GM23338 (cell line): ENCODE data around the gene RNF43. TPM values are rescaled to one million over a fixed set of nuclear protein-coding genes. Genes with fewer than 3 reads are reported as not detected.

Experiments used
- ATAC-seq: fragments of 200-7000 bp; cut with Tn5 transposase; 3 replicates; pipeline ENCODE4 v1.9.1; 2020
- DNase-seq: peaks from one replicate; pipeline ENCODE4 v3.0.0-alpha.2; 2015; ENCODE audit warnings: low spot score
- H2AFZ ChIP-seq: fragments of 200-600 bp; sonication (generic); 2 replicates; pipeline ENCODE4 v1.8.0; 2016; ENCODE audit warnings: antibody characterized with exemption, mild to moderate bottlenecking, moderate library complexity
- H3F3A ChIP-seq: fragments of 200-600 bp; sonication (generic); replicated peaks from 2 replicates; pipeline ENCODE4 v1.8.0; 2017; ENCODE audit warnings: antibody characterized with exemption, mixed run types, low read depth
- H3K27ac ChIP-seq: fragments of 200-600 bp; sonication (generic); 2 replicates; pipeline ENCODE4 v1.6.1; 2016; ENCODE audit warnings: low read depth
- H3K27me3 ChIP-seq: fragments of 200-600 bp; sonication (generic); 2 replicates; pipeline ENCODE4 v1.8.0; 2016; ENCODE audit warnings: mild to moderate bottlenecking, mixed run types, moderate library complexity; ENCODE audit not compliant: insufficient read depth
- H3K36me3 ChIP-seq: fragments of 200-600 bp; sonication (generic); 2 replicates; pipeline ENCODE4 v1.8.0; 2016; ENCODE audit warnings: mild to moderate bottlenecking; ENCODE audit not compliant: insufficient read depth
- H3K4me1 ChIP-seq: fragments of 200-600 bp; sonication (generic); 2 replicates; pipeline ENCODE4 v1.8.0; 2016; ENCODE audit warnings: mild to moderate bottlenecking, moderate library complexity; ENCODE audit not compliant: insufficient read depth
- H3K4me2 ChIP-seq: fragments of 200-600 bp; sonication (generic); 2 replicates; pipeline ENCODE4 v1.7.1; 2017; ENCODE audit warnings: mixed run types
- H3K4me3 ChIP-seq: fragments of 200-600 bp; sonication (generic); 2 replicates; pipeline ENCODE4 v1.6.1; 2016; ENCODE audit warnings: mixed run types
- H3K79me2 ChIP-seq: fragments of 200-600 bp; sonication (generic); replicated peaks from 2 replicates; pipeline ENCODE4 v1.8.0; 2017; ENCODE audit warnings: mild to moderate bottlenecking; ENCODE audit not compliant: insufficient read depth
- H3K9me2 ChIP-seq: fragments of 200-600 bp; sonication (generic); 2 replicates; pipeline ENCODE4 v1.8.0; 2017; ENCODE audit not compliant: insufficient read depth
- H4K20me1 ChIP-seq: fragments of 200-600 bp; sonication (generic); replicated peaks from 2 replicates; pipeline ENCODE4 v1.8.0; 2017; ENCODE audit warnings: mild to moderate bottlenecking; ENCODE audit not compliant: insufficient read depth
- H3K27ac Mint-ChIP-seq: 2 replicates; pipeline ENCODE4 v1.8.0; 2020; ENCODE audit warnings: inconsistent platforms, mild to moderate bottlenecking, moderate library complexity, mixed read lengths
- H3K27me3 Mint-ChIP-seq: 3 replicates; pipeline ENCODE4 v1.8.0; 2022; ENCODE audit warnings: low read depth, mild to moderate bottlenecking, moderate library complexity, mixed read lengths, inconsistent platforms; ENCODE audit not compliant: insufficient read depth, poor library complexity
- H3K36me3 Mint-ChIP-seq: 3 replicates; pipeline ENCODE4 v1.8.0; 2021; ENCODE audit warnings: low read depth, mild to moderate bottlenecking, inconsistent platforms, moderate library complexity, mixed read lengths
- H3K4me1 Mint-ChIP-seq: 3 replicates; pipeline ENCODE4 v1.8.0; 2020; ENCODE audit warnings: mild to moderate bottlenecking, inconsistent platforms, mixed read lengths
- H3K4me3 Mint-ChIP-seq: 3 replicates; pipeline ENCODE4 v1.8.0; 2021; ENCODE audit warnings: moderate library complexity, mild to moderate bottlenecking, inconsistent platforms, mixed read lengths
- H3K9me3 Mint-ChIP-seq: 3 replicates; pipeline ENCODE4 v1.8.0; 2020; ENCODE audit warnings: moderate library complexity, mild to moderate bottlenecking, inconsistent platforms, mixed read lengths
- EZH2 ChIP-seq: fragments of 200-600 bp; sonication (generic); IDR thresholded peaks from one replicate; pipeline ENCODE4 v1.8.0; 2017; ENCODE audit warnings: antibody characterized with exemption, mild to moderate bottlenecking, low read depth; ENCODE audit not compliant: unreplicated experiment
- EZH2phosphoT487 ChIP-seq: fragments of 200-600 bp; sonication (generic); IDR thresholded peaks from one replicate; pipeline ENCODE4 v1.8.1; 2018; ENCODE audit warnings: antibody characterized with exemption; ENCODE audit not compliant: unreplicated experiment
- JUNB ChIP-seq: IDR thresholded peaks from one replicate; pipeline ENCODE4 v1.6.1; 2016; ENCODE audit warnings: antibody characterized with exemption; ENCODE audit not compliant: unreplicated experiment
- NANOG ChIP-seq: IDR thresholded peaks from 2 replicates; pipeline ENCODE4 v1.6.1; 2016; ENCODE audit warnings: antibody characterized with exemption, borderline replicate concordance
- polyA plus RNA-seq: library from polyadenylated mRNA; unstranded; fragments of >200 nt; fragmentation: Nextera tagmentation; extraction: Ambion mirVana; gene quantifications from 2 replicates; pipeline ENCODE4 v1.2.1, GENCODE V29; 2016
- total RNA-seq: library from RNA; depleted of rRNA; stranded (reverse); fragments of >200 nt; shearing (Covaris generic); gene quantifications from 2 replicates; pipeline ENCODE4 v1.2.3, GENCODE V29; 2014
- TF ChIP-seq, protein P1 (sequence below), 2 experiments: fragments of 200-600 bp in 1 of 2; sonication (generic) in 1 of 2; conservative IDR thresholded peaks; 2 replicates each; pipeline versions ENCODE4 v1.5.1 to v1.6.1; 2016 to 2017; ENCODE audit warnings: antibody characterized with exemption in 2 of 2, low read depth in 2 of 2, mild to moderate bottlenecking in 2 of 2, moderate library complexity in 1 of 2
- TF ChIP-seq, protein P2 (sequence below): IDR thresholded peaks from 2 replicates; pipeline ENCODE4 v1.6.1; 2016; ENCODE audit warnings: antibody characterized with exemption
- TF ChIP-seq, protein P3 (sequence below): fragments of 250-450 bp; sonication (Bioruptor Pico); IDR thresholded peaks from 2 replicates; pipeline ENCODE4 v1.5.0; 2020; ENCODE audit warnings: mild to moderate bottlenecking, moderate library complexity
- TF ChIP-seq, protein P4 (sequence below): IDR thresholded peaks from one replicate; pipeline ENCODE4 v1.6.1; 2018; ENCODE audit warnings: antibody characterized with exemption; ENCODE audit not compliant: unreplicated experiment

Gene RNF43
- total and polyA plus RNA-seq, 2 experiments from 2014 or later: 0.58 to 2.2 TPM

DNA sequence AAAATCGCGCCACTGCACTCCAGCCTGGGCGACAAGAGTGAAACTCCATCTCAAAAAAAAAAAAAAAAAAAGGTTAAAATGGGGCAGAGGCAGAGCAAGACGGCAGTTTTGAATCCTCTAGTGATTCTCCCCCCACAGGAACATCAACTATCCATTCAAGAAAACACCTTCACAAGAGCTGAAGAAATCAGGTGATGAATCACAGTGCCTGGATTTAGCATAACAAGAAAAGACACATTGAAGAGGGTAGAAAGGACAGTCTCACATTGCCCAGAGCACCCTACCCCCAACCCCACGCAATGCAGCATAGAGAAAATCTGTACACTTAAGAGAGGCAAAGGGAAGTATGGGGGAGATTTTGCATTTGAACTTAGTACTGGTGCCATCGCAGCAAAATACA lies 28.8 kb upstream of the RNF43 start (continued):
- TF ChIP-seq, protein P1, sequence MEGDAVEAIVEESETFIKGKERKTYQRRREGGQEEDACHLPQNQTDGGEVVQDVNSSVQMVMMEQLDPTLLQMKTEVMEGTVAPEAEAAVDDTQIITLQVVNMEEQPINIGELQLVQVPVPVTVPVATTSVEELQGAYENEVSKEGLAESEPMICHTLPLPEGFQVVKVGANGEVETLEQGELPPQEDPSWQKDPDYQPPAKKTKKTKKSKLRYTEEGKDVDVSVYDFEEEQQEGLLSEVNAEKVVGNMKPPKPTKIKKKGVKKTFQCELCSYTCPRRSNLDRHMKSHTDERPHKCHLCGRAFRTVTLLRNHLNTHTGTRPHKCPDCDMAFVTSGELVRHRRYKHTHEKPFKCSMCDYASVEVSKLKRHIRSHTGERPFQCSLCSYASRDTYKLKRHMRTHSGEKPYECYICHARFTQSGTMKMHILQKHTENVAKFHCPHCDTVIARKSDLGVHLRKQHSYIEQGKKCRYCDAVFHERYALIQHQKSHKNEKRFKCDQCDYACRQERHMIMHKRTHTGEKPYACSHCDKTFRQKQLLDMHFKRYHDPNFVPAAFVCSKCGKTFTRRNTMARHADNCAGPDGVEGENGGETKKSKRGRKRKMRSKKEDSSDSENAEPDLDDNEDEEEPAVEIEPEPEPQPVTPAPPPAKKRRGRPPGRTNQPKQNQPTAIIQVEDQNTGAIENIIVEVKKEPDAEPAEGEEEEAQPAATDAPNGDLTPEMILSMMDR (conservative IDR thresholded peaks at IDR 0.05; ENCODE audit: low read depth in 2 of 2): no peak
- TF ChIP-seq JUNB (no peak), NANOG (no peak), EZH2 (no peak)
- TF ChIP-seq, protein P2, sequence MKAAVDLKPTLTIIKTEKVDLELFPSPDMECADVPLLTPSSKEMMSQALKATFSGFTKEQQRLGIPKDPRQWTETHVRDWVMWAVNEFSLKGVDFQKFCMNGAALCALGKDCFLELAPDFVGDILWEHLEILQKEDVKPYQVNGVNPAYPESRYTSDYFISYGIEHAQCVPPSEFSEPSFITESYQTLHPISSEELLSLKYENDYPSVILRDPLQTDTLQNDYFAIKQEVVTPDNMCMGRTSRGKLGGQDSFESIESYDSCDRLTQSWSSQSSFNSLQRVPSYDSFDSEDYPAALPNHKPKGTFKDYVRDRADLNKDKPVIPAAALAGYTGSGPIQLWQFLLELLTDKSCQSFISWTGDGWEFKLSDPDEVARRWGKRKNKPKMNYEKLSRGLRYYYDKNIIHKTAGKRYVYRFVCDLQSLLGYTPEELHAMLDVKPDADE: no peak

DNA sequence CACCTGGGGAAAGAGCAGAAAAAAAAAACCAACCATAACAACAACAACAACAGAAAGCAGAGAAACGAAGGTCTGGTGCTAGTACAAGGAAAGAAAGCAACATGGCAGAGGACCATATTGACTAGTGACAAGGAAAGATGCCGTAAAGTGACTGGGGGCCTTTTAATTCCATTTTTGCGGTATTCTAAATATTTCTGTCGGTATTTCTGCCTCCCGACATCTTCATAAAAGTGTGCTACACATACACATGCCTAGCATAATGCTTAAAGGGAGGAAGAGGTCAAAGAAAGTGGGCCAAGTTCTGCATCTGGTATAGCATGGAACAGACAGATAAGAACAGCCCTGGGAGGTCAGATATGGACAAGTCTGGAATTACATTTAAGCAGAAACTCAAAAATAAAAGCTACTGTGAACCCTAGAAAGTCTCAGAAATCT lies 19.5 kb upstream of the RNF43 start:
- H3K4me2 ChIP-seq: no peak overlapping the region
- Mint-ChIP-seq H3K27me3 (no peaks in the 10 kb centered on the region), H3K4me3 (no peak overlapping the region), H3K4me1 (no peaks in the 10 kb centered on the region), H3K27ac (no peak overlapping the region), H3K36me3 (no peaks in the 10 kb centered on the region), H3K9me3 (no peaks in the 10 kb centered on the region)
- ATAC-seq (no peak), DNase-seq (no peak)
- no peak overlapping the region for H3K4me3 ChIP-seq
- H3K36me3 ChIP-seq: no peaks in the 10 kb centered on the region
- H3K27ac ChIP-seq: no peak overlapping the region
- H3F3A ChIP-seq: no peaks in the 10 kb centered on the region
- no peaks in the 10 kb centered on the region for H3K4me1 ChIP-seq
- H3K27me3 ChIP-seq: no peaks in the 10 kb centered on the region
- H3K9me2 ChIP-seq: no peaks in the 10 kb centered on the region
- no peaks in the 10 kb centered on the region for H3K79me2 ChIP-seq
- no peaks in the 10 kb centered on the region for H4K20me1 ChIP-seq
- H2AFZ ChIP-seq: no peak overlapping the region
- TF ChIP-seq, protein P3, sequence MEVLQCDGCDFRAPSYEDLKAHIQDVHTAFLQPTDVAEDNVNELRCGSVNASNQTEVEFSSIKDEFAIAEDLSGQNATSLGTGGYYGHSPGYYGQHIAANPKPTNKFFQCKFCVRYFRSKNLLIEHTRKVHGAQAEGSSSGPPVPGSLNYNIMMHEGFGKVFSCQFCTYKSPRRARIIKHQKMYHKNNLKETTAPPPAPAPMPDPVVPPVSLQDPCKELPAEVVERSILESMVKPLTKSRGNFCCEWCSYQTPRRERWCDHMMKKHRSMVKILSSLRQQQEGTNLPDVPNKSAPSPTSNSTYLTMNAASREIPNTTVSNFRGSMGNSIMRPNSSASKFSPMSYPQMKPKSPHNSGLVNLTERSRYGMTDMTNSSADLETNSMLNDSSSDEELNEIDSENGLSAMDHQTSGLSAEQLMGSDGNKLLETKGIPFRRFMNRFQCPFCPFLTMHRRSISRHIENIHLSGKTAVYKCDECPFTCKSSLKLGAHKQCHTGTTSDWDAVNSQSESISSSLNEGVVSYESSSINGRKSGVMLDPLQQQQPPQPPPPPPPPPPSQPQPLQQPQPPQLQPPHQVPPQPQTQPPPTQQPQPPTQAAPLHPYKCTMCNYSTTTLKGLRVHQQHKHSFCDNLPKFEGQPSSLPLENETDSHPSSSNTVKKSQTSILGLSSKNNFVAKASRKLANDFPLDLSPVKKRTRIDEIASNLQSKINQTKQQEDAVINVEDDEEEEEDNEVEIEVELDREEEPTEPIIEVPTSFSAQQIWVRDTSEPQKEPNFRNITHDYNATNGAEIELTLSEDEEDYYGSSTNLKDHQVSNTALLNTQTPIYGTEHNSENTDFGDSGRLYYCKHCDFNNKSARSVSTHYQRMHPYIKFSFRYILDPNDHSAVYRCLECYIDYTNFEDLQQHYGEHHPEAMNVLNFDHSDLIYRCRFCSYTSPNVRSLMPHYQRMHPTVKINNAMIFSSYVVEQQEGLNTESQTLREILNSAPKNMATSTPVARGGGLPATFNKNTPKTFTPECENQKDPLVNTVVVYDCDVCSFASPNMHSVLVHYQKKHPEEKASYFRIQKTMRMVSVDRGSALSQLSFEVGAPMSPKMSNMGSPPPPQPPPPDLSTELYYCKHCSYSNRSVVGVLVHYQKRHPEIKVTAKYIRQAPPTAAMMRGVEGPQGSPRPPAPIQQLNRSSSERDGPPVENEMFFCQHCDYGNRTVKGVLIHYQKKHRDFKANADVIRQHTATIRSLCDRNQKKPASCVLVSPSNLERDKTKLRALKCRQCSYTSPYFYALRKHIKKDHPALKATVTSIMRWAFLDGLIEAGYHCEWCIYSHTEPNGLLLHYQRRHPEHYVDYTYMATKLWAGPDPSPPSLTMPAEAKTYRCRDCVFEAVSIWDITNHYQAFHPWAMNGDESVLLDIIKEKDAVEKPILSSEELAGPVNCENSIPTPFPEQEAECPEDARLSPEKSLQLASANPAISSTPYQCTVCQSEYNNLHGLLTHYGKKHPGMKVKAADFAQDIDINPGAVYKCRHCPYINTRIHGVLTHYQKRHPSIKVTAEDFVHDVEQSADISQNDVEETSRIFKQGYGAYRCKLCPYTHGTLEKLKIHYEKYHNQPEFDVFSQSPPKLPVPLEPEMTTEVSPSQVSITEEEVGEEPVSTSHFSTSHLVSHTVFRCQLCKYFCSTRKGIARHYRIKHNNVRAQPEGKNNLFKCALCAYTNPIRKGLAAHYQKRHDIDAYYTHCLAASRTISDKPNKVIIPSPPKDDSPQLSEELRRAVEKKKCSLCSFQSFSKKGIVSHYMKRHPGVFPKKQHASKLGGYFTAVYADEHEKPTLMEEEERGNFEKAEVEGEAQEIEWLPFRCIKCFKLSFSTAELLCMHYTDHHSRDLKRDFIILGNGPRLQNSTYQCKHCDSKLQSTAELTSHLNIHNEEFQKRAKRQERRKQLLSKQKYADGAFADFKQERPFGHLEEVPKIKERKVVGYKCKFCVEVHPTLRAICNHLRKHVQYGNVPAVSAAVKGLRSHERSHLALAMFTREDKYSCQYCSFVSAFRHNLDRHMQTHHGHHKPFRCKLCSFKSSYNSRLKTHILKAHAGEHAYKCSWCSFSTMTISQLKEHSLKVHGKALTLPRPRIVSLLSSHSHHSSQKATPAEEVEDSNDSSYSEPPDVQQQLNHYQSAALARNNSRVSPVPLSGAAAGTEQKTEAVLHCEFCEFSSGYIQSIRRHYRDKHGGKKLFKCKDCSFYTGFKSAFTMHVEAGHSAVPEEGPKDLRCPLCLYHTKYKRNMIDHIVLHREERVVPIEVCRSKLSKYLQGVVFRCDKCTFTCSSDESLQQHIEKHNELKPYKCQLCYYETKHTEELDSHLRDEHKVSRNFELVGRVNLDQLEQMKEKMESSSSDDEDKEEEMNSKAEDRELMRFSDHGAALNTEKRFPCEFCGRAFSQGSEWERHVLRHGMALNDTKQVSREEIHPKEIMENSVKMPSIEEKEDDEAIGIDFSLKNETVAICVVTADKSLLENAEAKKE: no peak
- TF ChIP-seq EZH2 (no peak), EZH2phosphoT487 (no peak)
- TF ChIP-seq, protein P2: no peak
- TF ChIP-seq, protein P1 (conservative IDR thresholded peaks at IDR 0.05; ENCODE audit: low read depth in 2 of 2): no peak
- TF ChIP-seq, protein P4, sequence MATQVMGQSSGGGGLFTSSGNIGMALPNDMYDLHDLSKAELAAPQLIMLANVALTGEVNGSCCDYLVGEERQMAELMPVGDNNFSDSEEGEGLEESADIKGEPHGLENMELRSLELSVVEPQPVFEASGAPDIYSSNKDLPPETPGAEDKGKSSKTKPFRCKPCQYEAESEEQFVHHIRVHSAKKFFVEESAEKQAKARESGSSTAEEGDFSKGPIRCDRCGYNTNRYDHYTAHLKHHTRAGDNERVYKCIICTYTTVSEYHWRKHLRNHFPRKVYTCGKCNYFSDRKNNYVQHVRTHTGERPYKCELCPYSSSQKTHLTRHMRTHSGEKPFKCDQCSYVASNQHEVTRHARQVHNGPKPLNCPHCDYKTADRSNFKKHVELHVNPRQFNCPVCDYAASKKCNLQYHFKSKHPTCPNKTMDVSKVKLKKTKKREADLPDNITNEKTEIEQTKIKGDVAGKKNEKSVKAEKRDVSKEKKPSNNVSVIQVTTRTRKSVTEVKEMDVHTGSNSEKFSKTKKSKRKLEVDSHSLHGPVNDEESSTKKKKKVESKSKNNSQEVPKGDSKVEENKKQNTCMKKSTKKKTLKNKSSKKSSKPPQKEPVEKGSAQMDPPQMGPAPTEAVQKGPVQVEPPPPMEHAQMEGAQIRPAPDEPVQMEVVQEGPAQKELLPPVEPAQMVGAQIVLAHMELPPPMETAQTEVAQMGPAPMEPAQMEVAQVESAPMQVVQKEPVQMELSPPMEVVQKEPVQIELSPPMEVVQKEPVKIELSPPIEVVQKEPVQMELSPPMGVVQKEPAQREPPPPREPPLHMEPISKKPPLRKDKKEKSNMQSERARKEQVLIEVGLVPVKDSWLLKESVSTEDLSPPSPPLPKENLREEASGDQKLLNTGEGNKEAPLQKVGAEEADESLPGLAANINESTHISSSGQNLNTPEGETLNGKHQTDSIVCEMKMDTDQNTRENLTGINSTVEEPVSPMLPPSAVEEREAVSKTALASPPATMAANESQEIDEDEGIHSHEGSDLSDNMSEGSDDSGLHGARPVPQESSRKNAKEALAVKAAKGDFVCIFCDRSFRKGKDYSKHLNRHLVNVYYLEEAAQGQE: no peak
